Adipocyte (in vitro differentiated cells): Measurements from ENCODE around the gene TEX52.

Experiments used
- DNase-seq: peaks from one replicate; pipeline ENCODE4 v3.0.0-alpha.2; 2015; ENCODE audit warnings: low read depth
- H3K27me3 ChIP-seq: replicated peaks from 2 replicates; pipeline ENCODE4 v1.7.0; 2013; ENCODE audit warnings: mild to moderate bottlenecking, low read length, moderate library complexity; ENCODE audit not compliant: control insufficient read depth, insufficient read depth
- H3K36me3 ChIP-seq: 2 replicates; pipeline ENCODE4 v1.7.0; 2013; ENCODE audit warnings: low read length, mild to moderate bottlenecking, moderate library complexity; ENCODE audit not compliant: control insufficient read depth, insufficient read depth, severe bottlenecking
- H3K4me1 ChIP-seq: 2 replicates; pipeline ENCODE4 v1.7.0; 2013; ENCODE audit warnings: mild to moderate bottlenecking, low read length, moderate library complexity; ENCODE audit not compliant: control insufficient read depth, insufficient read depth
- H3K4me3 ChIP-seq: 2 replicates; pipeline ENCODE4 v1.7.0; 2013; ENCODE audit warnings: mild to moderate bottlenecking, low read length, moderate library complexity
- H3K9ac ChIP-seq: 2 replicates; pipeline ENCODE4 v1.7.0; 2013; ENCODE audit warnings: mild to moderate bottlenecking, low read length, moderate library complexity
- H3K9me3 ChIP-seq: 2 replicates; pipeline ENCODE4 v1.7.0; 2013; ENCODE audit warnings: mild to moderate bottlenecking, low read length, moderate library complexity; ENCODE audit not compliant: control insufficient read depth

Gene TEX52

DNA sequence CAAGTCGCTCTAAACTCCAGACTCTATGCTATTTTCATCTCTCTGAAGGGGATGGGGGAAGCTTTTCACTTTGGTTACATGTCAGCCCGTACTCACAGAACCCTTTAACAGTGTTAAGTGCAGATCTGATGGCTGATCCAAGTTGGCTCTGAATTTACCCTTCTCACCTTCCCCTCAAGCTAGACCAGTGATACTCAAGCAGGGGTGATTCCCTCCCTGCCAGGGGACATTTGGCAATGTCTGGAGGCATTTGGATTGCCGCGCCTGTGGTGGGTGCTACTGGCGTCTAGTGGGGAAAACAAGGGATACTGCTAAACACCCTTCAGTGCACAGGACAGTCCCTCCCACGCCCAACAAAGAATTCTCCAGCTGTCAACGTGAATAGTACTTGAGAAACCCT lies 6.0 kb upstream of the TEX52 start:
- Histone ChIP-seq H3K36me3 (no peaks in the 10 kb centered on the region), H3K9ac (no peak overlapping the region), H3K4me1 (peaks cover 4% of the 10 kb centered on the region), H3K4me3 (no peak overlapping the region), H3K27me3 (no peaks in the 10 kb centered on the region), H3K9me3 (no peaks in the 10 kb centered on the region)
- no peak for DNase-seq

DNA sequence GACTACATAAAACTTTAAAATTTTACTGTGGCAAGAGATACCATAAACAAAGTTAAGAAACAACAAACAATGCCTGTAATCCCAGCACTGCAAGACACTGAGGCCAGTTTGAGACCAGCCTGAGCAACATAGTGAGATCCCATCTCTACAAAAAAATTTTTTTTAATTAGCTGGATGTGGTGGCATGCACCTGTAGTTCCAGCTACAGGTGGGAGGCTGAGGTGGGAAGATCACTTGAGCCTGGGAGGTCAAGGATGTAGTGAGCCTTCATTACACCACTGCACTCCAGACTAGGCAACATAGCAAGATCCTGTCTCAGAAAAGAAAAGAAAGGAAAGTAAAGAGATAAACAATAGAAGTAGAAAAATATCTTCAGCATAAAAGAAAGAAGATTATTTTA lies 3.3 kb upstream of the TEX52 start:
- Histone ChIP-seq H3K9me3 (no peaks in the 10 kb centered on the region), H3K9ac (no peak overlapping the region), H3K4me3 (no peak overlapping the region), H3K36me3 (no peaks in the 10 kb centered on the region), H3K4me1 (peaks cover 4% of the 10 kb centered on the region), H3K27me3 (no peaks in the 10 kb centered on the region)
- no peak for DNase-seq

DNA sequence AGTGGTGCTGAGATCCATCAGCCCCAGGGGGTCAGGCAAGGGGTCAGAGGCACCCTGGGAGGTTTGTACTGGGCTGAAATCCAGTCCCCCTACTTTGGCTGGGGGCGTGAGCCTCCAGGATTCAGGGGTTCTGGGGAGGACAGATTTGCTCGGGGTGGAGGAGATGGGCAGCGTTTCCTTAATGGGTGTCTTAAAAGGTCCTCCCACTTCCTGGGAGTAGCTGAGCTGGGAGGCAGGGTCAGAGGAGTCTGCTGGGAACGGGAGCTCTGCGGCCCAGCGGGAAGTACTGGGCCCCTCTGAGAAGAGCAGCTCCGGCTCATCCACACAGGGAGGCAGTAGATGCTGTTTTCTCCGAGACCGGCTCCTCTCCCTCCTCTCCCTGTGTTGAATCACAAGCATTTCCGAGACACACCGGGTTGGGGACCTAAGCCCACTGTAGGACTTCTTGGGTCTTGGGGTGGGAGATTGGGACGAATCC lies 2.1 kb upstream of the TEX52 start:
- H3K9ac ChIP-seq: no peak overlapping the region
- H3K4me3 ChIP-seq: no peak overlapping the region
- H3K36me3 ChIP-seq: no peaks in the 10 kb centered on the region
- DNase-seq: no peak
- no peaks in the 10 kb centered on the region for H3K9me3 ChIP-seq
- H3K27me3 ChIP-seq: no peaks in the 10 kb centered on the region
- peaks cover 4% of the 10 kb centered on the region for H3K4me1 ChIP-seq

DNA sequence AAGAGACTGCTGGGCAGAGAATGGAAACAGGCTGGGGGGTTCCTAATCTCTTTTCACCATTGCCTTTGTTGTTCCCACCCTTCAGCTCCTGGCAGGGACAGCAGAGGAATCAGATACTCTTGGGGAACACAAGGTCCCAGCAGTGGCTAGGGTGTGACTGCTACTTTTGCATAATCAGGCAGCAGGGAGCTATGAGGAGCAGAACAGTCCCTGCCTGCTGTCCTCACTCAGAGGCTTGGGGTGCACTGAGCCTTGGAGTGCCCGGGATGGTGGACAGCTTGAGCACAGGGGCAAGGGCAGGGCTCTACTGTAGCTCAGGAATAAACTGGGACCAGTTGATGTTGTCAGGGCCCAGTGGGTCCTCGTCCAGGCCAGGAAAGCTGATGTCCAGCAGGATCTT lies 1.5 kb upstream of the TEX52 start:
- Histone ChIP-seq H3K9ac (no peak overlapping the region), H3K27me3 (no peaks in the 10 kb centered on the region), H3K4me3 (no peak overlapping the region), H3K9me3 (no peaks in the 10 kb centered on the region), H3K36me3 (no peaks in the 10 kb centered on the region), H3K4me1 (peaks cover 4% of the 10 kb centered on the region)
- no peak for DNase-seq

DNA sequence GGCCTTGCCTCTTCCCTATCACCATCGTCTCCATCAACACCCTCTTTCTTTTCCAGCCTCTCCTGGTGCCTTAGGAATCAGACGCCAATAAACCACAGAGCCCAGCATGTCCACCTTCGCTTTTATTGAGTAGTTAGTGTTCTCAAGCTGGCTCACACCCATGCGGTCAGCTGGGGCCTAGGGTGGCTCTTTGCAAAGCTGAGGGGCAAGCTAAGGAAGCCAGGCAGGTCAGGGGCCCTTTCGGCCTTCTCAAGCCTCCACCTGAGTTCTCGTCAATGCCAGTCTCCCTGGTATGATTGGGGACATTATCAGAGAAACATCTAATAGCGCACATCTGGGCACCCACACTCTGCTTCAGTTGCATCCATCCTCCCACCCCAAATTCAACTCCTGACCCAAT lies 737 bp upstream of the TEX52 start:
- Histone ChIP-seq H3K9me3 (no peaks in the 10 kb centered on the region), H3K27me3 (no peaks in the 10 kb centered on the region)
- DNase-seq: no peak

DNA sequence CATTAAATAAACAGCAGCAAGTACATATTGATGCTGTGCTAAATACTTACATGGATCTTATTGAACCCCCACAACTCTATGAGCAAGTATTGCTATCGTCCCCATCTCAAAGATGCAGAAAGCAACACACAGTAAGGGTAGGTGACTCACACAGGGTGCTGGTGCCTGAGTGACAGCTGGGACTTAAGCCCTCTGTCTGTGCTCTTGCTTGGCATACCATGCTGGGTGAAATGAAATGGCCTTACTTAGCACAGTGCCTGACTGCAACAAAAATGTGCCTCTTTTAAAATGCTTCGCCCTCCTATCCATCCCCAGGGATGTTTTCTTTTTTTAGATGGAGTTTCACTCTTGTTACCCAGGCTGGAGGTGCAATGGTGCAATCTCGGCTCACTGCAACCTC lies 788 bp downstream of the TEX52 start:
- Histone ChIP-seq H3K9ac (no peak overlapping the region), H3K4me3 (no peak overlapping the region), H3K9me3 (no peaks in the 10 kb centered on the region), H3K36me3 (no peaks in the 10 kb centered on the region), H3K4me1 (peaks cover 7% of the 10 kb centered on the region), H3K27me3 (no peaks in the 10 kb centered on the region)
- DNase-seq: no peak

More for the DNA sequence above, 737 bp upstream of the TEX52 start:
- no peak overlapping the region for H3K4me3 ChIP-seq
- H3K36me3 ChIP-seq: no peaks in the 10 kb centered on the region
- H3K4me1 ChIP-seq: peaks cover 7% of the 10 kb centered on the region
- no peak overlapping the region for H3K9ac ChIP-seq

DNA sequence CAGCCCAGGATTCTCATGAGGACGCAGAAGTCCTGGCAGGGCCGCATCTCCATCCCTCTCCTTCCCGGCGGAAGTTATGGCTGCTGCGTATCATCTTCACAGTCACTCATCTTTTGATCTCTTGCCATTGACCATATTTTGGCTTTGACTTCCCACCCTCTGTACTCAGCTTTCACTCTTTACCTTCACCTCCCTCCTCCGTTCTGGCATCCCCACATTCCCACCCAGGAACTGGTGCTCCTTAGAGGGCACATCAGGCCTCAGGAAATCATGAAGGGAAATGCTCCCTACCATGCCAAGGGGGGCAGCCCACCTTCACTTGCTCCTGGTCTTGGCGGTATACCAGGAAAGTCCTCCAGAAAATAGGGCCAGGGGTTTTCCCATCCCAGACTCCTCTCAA lies 1.3 kb downstream of the TEX52 start:
- H3K4me3 ChIP-seq: no peak overlapping the region
- no peak overlapping the region for H3K9ac ChIP-seq
- no peak for DNase-seq

DNA sequence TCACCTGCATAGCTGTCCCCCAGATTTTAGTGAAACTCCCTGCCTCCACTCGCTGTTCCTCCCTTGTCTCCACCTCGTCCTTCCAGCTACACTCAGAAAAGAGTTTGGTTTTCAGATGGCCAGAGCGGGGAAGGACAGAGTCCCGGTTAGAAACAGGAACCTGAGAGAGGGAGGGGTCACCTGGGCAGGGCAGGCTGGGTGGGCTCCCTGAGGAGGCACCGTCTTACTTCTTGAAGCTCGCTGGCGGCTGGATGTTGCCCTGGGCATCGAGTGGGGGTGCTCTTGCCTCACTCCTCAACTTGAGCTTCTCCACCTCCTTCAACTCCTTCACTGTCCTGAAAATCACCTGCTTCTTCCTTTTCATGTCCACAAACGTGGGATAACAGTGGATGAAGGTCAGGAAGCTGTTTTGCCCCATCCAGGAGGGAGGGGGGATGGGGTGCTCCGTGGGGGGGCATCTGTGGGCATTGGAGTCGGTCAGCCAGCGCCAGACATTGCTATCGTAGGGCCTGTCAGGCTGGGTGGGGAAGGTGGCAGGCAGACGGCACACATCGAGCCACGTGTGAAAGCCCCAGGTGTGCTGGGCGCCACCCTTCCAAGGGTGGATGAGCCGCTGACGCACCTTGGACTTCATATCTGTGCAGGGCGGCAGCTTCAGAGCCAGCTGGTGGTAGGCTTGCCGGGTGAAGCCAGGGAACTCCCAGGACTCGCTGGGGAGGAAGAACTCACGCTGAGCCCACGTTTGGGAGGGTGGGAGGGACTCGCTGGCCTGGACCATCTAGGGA lies 2.0 kb downstream of the TEX52 start:
- Histone ChIP-seq H3K4me3 (no peak overlapping the region), H3K36me3 (no peaks in the 10 kb centered on the region), H3K4me1 (peaks cover 11% of the 10 kb centered on the region), H3K9ac (no peak overlapping the region), H3K9me3 (no peaks in the 10 kb centered on the region), H3K27me3 (no peaks in the 10 kb centered on the region)
- DNase-seq: no peak

More for the DNA sequence above, 1.3 kb downstream of the TEX52 start:
- Histone ChIP-seq H3K36me3 (no peaks in the 10 kb centered on the region), H3K4me1 (peaks cover 7% of the 10 kb centered on the region), H3K27me3 (no peaks in the 10 kb centered on the region), H3K9me3 (no peaks in the 10 kb centered on the region)

DNA sequence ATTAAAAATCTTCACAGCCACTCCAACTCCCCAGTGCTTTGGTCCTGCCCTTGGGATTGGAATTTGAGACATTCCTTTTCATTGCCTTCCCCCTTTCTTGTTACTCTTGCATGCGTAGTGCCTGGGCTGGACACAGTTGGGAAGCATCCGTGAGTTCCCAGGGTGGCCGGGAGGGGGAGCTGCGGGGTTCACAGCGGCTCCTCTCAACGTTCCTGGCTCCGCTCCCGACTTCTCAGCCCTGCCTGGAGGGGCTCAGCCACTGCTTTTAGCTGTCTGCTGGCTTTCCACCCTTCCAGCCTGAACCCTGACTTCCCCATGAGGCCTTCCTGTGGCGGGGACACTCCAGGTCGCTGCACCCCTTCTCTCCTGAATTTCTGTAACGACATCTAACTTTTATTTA lies 3.2 kb downstream of the TEX52 start:
- Histone ChIP-seq H3K4me1 (peaks cover 18% of the 10 kb centered on the region), H3K27me3 (no peaks in the 10 kb centered on the region), H3K36me3 (no peaks in the 10 kb centered on the region), H3K4me3 (no peak overlapping the region), H3K9me3 (no peaks in the 10 kb centered on the region), H3K9ac (no peak overlapping the region)
- peak; percentile 93 for DNase-seq

DNA sequence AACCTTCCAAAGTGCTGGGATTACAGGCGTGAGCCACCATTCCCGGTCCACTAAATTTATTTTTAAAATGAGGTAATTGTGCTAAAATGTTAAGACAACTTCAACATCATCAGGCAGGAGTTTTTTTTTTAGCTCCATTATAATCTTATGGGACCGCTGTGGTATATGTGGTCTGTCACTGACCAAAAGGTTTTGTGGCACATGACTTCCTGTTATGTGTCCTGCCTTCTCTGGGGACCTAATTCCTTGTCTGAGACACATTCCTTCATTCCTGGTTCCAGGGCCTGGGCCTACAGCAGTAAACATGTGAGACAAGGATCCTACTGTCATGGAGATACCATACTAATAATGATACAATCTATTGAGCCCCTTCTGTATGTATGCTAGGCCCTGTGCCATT lies 4.9 kb downstream of the TEX52 start:
- Histone ChIP-seq H3K4me3 (no peak overlapping the region), H3K9ac (no peak overlapping the region), H3K4me1 (peaks cover 15% of the 10 kb centered on the region), H3K36me3 (no peaks in the 10 kb centered on the region), H3K9me3 (no peaks in the 10 kb centered on the region), H3K27me3 (no peaks in the 10 kb centered on the region)
- no peak for DNase-seq

DNA sequence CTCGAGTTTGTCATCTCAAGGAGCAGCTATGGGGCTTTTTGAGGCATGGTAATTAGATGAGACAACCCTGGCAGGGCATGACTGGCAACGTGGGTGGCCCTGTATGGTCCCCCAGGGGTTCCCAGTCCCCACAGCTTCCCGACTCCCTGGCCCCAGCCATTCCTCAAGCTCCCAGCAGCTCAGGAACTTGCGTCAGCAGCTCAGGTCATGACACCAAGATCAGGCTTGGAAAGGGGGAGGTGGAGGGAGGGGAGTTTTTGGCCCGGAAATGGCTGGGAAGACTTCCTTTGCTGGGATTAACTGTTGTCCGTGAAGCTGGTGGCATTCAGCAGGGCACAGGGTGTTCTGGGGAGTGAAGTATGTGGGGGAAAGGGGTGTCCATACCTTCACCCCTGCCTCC lies 11.6 kb downstream of the TEX52 start:
- Histone ChIP-seq H3K4me1 (peaks cover 12% of the 10 kb centered on the region), H3K36me3 (no peaks in the 10 kb centered on the region), H3K9ac (no peak overlapping the region), H3K4me3 (no peak overlapping the region), H3K9me3 (no peaks in the 10 kb centered on the region), H3K27me3 (no peaks in the 10 kb centered on the region)
- DNase-seq: no peak

DNA sequence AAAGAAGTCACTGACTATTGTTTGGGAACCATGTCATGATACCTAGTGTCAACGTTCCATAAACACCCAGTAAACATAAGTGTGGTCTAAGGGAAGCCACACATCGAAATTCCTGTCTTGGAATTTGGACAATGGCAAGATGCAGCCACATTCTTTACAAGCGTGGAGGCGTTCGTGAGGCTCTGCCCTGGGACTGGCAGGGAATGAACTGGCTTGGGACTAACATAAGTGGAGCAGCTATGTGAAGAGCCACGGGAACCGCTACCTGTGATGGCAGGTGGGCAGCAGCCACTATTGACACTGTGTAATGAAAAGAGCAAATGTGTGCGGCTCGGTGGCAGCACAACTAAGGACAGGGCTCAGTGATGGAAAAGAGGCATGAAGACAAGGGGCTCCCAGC lies 12.1 kb downstream of the TEX52 start:
- H3K4me3 ChIP-seq: no peak overlapping the region
- DNase-seq: no peak
- no peaks in the 10 kb centered on the region for H3K27me3 ChIP-seq
- no peaks in the 10 kb centered on the region for H3K9me3 ChIP-seq
- H3K4me1 ChIP-seq: peaks cover 7% of the 10 kb centered on the region
- H3K36me3 ChIP-seq: no peaks in the 10 kb centered on the region
- no peak overlapping the region for H3K9ac ChIP-seq
